Retina (tissue), 1 donor: Measurements from ENCODE around the gene SF3B2.
"Not testable (repeated sequence)": the region's sequence is repeated elsewhere in the genome, so short reads cannot be mapped to it uniquely, and the experiment has no call there.

Source experiments
- DNase-seq: peaks from one replicate; pipeline ENCODE4 v3.0.0-alpha.2; 2016

Gene SF3B2, protein sequence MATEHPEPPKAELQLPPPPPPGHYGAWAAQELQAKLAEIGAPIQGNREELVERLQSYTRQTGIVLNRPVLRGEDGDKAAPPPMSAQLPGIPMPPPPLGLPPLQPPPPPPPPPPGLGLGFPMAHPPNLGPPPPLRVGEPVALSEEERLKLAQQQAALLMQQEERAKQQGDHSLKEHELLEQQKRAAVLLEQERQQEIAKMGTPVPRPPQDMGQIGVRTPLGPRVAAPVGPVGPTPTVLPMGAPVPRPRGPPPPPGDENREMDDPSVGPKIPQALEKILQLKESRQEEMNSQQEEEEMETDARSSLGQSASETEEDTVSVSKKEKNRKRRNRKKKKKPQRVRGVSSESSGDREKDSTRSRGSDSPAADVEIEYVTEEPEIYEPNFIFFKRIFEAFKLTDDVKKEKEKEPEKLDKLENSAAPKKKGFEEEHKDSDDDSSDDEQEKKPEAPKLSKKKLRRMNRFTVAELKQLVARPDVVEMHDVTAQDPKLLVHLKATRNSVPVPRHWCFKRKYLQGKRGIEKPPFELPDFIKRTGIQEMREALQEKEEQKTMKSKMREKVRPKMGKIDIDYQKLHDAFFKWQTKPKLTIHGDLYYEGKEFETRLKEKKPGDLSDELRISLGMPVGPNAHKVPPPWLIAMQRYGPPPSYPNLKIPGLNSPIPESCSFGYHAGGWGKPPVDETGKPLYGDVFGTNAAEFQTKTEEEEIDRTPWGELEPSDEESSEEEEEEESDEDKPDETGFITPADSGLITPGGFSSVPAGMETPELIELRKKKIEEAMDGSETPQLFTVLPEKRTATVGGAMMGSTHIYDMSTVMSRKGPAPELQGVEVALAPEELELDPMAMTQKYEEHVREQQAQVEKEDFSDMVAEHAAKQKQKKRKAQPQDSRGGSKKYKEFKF

DNA sequence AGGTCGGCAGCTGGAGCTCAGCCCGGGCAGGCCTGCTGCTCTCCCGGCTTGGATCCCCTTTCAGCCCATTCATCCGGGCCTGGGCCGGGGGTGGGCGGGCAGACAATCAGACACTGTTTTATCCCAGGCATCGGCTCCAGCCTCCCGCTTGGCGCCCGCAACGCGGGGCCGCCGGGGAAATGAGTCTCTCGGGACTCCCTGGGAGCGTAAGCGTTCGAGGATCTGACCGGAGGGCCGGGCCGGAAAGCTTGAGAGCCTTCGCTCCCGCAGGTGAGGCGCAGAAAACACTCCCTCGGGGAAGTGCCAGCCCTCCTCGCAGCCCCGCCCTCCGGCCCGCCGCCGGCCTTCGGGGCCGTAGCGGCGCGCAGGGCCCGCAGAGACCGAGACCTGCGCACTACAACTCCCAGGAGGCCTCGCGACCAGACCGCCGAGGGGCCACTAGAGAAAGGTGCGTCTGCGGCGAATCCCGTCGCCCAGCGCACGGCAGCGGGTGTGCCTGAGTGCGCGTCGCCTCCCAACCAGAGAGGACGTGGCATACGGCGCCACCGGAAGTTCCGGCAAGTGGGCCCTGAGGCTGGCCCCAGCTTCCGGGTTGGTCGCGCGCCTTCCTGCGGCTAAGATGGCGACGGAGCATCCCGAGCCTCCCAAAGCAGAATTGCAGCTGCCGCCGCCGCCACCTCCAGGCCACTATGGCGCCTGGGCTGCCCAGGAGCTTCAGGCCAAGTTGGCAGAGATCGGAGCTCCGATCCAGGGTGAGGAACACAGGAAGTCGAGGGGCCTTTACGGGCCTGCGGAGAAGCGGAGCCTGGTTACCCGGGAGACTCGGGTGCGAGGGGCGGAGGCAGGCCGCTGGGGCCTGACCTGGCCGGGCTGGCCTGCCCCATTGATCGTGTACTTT, at the start of gene SF3B2:
Gene SF3B2 (plus strand): TSS at position 599 of the 898 bp plus-strand sequence. CDS start 21 bp downstream, at position 620.
- peak; percentile 98 for DNase-seq

DNA sequence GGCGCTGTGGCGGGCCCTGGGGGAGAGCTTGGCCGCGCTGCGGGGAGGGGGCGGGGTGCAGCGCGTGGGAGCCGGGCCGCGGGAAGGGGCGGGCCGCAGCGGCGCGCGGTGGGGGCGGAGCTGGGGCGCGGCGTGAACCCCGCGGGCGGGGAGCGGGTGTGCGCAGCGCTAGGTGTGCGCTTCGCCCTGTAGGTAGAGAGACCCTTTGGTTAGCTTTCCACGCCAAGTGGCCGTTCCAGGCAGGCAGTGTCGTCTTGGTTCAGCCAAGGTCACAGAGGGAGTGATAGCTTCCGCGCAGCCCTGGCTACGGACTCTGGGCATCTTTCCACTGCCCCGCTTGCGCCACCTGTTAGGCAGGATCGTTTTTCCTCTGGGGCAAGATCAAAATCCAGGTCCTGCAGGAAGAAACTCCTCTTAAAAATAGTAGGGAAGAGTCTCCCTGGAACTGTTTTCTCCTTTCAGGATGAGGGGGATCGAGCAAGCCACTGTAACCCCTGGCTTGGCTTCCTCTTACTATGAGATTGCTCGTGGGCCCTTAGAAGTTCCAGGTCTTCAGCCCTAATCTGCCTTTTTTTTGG, 49.4 kb upstream of the SF3B2 start:
- no peak for DNase-seq

DNA sequence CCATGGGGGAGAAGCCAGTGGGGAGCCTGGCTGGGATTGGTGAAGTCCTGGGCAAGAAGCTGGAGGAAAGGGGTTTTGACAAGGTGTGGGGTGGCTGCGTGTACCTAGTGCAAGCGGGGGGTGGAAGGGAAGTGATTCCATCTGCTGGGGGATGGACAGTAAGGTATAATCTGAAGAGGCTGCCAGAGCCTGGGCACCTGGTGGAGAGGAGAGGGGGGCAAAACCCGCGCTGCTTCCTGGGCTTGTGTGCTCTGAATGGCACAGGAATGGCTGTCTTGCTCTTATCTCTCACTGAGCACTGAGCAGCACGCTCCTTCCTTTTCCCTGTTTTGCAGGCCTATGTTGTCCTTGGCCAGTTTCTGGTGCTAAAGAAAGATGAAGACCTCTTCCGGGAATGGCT, 48.9 kb upstream of the SF3B2 start:
- no peak for DNase-seq

DNA sequence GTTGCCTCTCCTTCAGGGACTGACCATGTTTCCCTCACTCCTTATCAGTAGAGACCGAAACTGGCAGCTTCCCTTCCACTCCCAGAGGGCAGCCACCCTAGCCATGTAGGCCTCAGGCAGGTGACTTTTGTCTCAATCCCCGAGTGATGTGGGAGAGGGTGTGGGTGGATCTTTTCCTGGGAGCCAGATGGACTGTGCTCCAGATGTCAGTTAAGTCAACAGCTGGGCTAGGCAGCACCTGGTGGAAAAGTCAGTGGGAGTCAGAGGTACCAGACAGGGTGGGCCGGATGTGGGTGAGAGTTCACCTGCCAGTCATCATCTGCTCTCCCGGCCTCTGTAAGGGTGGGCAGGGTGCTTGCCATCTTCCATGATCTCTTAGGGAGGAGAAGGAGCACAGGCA, 48.0 kb upstream of the SF3B2 start:
- DNase-seq, result no peak

DNA sequence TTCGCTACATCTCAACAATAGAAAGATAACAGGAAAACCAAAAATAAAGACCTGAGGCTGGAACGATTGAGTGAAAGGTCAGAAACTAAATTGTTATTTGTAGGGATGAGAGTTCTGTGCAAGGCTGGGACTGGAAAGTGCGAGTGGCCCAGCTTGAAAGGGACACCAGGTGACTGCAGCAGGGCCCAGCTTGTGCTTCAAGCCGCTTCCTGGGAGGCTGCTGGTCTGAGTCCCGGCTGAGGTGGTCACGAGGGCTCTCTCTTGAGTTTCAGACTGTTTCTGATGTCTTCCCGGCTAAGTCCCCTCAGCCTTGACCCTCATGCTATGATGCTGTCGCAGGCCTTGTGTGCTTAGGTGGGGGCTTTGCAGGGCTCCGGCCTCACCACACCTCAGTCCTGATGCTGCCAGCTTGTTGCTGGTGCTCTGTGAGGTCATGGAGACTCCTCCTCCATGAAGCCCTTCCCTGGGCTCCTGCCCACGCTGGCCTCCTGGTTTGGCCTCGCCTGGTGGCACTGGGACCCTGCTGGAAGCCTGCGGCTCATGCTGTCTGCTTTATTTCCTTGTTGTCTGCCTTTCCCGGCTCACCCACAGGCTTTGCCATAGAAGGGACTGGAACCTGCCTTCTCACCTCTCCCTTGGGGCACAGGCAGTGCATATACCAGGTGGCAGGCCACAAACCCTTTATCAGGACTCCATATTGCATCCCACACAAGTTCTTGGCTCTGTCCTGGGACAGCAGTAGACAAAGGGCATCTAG, 45.9 kb upstream of the SF3B2 start:
- DNase-seq, result no peak

DNA sequence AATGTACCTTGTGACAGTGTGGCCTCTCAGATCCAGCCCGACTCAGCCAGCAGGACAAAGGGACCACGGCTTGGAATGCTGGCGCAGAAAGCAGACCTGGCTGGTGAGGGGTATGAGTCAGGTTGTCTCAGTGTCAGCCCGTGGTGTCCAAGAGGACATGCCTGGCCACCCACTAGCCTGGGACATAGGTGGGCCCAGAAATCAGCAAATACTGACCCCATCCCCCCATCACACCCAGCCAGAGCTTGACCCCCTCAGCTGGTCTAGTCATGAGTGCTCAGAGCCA, 45.3 kb upstream of the SF3B2 start:
- DNase-seq, result no peak

DNA sequence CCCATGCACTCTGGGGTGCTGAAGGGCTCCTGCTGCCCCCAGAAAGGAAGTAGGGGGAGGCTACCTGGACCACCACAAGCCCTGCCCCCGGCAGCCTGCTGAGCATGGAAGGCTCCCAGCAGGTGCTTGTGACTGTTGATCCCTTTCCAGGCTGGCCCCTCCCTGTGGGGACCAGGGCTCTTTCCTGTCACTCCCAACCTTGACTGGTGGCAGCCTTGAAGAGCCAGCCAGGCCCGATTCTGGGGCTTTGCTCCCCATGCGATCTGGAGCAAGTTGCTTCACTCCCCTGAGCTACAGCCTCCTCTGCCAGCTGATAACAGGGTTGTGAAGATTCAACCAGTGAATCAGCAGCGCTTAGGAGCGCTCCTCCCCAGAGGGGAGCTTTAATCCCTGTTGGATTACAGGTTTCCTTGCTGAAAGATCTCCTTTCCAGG, 44.9 kb upstream of the SF3B2 start:
- DNase-seq, result no peak

DNA sequence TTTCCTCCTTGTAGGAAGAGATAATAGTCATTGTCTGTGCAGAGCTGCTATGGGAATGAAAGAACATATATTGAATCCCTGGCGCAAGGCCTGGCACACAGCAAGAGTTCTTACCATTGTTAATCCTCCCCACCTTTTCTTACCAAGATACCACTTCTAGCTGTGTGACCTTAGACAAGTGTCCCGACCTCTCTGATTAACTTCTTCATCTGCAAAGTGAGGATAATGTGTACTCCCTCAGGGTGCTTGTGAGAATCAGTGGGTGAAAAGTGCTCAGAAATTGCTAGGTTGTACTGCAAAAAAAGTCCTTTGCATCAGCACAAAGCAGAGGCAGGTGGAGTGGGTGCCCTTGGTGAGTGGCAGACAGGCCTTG, 44.1 kb upstream of the SF3B2 start:
- DNase-seq, result no peak

DNA sequence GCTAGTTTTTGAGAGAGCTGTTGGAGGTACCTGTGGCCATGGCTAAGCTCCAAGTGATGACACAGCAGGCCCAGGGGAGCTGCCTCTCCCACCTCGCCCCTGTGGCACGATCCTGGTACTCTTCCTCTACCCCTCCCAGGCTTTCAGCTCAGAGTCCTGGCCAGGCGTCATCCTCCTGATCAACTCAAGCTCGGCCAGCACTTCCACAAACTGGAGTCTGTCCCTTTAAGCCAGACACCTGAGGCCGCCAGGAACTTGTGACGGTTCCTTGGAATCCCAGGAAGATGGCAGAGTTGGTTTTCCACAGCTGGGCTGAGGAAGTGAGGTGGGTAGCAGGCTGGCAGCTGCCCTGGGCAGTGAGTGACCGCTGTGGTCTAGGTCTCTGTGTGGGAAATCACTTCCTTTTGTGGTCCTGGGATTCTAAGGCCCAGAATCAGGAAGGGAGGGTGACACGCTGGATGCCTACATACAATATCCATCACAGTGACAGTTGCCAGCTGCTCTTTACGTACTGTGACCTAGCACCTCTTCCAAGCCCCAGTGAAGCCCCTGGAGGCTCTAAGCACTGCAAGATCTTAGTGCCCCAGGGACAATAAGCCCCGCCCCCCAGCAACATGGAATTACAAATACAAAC, 43.6 kb upstream of the SF3B2 start:
- DNase-seq, result no peak

DNA sequence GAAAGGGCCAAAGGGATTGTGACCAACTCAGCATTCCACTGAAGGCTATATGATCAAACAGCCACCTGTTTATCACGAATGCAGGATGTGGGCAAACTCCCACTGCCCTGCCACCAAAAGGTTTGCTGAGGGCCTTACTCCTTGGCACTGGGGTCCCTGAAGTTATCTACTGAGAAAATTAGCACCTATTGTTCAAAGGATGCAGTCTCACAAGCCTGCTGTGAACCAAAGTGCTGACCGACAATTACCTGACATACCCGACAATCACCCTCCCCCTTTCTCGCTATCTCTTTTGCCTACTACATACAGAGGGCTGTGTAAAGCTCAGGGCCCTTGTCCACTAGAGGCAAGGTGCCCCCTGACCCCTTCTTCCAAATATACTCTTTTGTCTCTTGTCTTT, 42.1 kb upstream of the SF3B2 start:
- not testable (repeated sequence) for DNase-seq

DNA sequence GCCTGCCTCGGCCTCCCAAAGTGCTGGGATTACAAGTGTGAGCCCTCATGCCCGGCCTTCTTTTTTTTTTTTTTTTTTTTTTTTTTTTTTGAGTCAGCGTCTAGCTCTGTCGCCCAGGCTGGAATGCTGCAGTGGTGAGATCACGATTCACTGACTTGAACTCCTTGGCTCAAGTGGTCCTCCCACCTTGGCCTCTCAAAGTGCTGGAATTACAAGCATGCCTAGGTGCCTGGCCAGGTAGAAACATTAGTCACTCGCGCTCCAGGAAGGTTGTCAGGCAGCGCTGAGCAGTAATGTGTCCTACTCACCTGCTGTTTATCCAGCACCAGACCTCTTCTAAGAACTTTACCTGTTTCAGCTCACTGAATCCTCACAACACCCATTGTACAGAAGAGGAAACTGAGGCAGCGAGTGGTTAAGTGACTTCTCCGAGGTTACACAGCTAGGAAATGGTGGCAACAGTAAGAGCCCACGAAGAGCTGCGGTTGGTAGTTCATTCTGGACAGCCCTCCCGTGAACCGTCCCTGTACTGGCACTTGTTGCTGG, 40.9 kb upstream of the SF3B2 start:
- DNase-seq, result no peak

DNA sequence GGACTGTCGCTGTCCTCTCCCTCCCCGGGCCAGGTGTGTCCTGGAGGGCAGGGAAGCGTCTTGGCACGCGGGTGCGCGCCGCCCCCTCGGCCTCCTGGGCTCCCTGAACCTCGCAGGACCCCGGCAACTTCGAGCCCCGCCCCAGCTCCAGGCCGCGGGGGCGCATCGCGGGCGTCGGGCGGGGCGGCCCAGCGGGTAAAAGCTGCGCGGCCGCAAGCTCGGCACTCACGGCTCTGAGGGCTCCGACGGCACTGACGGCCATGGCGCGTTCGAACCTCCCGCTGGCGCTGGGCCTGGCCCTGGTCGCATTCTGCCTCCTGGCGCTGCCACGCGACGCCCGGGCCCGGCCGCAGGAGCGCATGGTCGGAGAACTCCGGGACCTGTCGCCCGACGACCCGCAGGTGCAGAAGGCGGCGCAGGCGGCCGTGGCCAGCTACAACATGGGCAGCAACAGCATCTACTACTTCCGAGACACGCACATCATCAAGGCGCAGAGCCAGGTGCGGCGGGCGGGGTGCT, 40.3 kb upstream of the SF3B2 start, which contains the start of gene CST6:
Gene CST6 (plus strand): TSS at position 224 of the 519 bp plus-strand sequence. CDS start 37 bp downstream, at position 261.
- no peak for DNase-seq

DNA sequence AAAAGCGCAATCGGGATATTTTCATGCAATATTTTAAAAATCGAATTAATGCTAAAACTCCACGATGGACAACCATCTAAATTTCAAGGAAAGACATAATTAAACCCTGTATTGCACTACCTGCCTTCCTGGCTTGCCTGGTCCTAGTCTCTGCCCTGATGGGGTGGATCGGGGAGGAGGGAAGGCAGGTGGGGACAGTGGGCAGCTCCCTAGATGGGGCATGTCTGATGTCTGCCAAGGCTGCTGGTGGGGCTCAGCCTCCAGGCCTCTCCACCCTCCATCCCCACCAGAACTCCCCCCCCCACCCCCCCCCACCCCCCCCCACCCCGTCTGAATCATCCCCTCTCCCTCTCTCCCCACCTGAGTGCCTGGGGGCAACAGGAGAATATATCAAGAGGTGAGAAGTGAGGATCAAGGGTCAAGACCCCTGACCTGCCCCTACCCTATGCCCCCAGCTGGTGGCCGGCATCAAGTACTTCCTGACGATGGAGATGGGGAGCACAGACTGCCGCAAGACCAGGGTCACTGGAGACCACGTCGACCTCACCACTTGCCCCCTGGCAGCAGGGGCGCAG, 39.7 kb upstream of the SF3B2 start:
- DNase-seq, result no peak

DNA sequence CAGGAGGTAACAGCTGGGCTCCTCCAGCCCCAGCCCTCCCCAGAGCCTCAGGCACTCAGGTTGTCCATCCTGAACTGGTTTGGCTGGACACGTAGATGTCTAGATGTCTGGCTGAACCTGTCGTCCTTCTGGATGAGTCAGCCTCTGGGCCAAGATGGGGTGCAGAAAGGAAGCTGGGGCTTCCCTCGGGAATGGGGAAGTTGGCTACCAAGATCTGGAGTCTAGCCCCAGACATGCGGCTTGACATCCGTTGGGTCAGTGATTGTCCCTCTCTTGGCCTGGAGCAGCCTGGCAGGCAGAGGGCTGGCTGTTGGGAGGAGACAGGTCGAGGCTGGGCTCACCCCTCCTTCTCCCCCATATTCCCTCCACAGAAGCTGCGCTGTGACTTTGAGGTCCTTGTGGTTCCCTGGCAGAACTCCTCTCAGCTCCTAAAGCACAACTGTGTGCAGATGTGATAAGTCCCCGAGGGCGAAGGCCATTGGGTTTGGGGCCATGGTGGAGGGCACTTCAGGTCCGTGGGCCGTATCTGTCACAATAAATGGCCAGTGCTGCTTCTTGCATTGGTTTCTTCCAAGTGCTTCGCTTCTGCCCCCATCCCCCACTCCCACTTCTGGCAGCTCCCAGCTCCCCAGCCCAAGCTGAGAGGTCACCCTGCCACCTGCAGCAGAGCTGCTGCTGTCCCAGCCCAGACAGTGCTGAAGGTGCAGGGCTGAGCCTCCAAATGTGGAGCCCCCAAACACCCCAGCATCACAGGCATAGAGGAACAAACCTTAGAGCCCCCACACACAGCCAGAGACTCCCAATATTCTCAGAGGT, 39.0 kb upstream of the SF3B2 start:
- no peak for DNase-seq

DNA sequence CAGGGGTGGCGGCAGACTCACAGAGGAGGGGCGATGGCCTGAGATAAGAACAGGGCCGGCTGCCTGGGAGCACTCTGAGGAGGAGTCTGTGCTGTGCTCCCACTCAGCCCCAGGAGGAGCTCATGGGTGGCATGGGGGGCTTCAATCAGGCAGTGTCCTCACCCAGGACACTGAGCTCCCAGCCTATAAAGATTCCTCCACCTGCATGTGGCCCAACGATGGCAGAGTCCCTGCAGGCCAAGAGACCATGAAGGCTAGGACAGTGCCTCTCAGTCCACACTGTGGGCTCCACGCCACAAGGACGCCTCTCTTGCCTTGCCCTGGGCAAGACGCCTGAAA, 38.4 kb upstream of the SF3B2 start:
- no peak for DNase-seq

DNA sequence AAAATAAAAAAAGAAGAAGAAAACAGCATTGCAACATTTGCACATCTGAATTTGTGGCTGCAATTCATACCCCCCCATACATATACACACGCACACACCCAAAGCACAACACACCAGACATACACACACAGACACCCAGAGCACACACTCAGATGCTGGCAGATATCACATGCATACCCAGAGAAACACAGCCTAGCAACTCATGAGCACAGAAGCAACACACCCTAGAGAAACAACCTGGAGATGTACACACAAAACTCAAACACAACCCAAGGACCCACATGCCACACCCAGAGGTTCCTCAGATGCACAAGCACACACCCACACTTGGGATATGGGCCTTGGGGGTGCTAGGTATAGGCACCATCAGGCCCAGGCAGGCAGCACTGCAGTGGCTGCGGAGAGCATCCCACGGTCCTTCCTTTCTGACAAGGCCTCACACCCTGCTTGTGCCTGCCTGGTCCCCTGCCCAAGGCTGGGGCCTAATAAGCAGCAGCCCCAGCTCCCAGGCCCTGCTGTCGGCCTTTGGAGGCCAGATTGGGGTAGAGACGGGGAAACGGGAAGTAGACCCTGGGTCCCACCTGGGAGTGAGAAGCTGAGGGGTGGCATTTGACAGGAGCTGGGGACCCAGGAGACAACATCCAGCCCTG, 37.2 kb upstream of the SF3B2 start:
- DNase-seq, result no peak

DNA sequence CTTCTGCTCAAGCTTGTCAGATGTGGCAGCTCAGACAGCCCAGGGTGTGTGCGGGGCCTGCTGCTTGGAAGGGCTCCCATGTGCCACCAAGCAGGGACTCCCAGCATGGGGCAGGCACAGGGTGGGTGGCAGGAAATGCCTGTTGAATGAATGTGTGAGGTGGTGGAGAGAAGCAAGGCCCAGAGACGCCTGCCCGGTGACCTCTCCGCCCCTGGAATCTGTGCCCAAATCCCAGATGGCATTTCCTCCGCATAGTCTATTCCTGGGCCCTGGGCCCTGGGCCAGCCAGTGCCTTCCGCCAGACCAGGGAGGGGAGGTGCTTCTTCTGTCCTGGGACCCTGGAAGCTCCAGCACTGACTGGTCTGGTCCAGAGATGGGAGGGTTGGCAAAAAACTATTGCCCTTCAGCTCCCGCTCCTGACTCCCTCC, 36.7 kb upstream of the SF3B2 start:
- no peak for DNase-seq

DNA sequence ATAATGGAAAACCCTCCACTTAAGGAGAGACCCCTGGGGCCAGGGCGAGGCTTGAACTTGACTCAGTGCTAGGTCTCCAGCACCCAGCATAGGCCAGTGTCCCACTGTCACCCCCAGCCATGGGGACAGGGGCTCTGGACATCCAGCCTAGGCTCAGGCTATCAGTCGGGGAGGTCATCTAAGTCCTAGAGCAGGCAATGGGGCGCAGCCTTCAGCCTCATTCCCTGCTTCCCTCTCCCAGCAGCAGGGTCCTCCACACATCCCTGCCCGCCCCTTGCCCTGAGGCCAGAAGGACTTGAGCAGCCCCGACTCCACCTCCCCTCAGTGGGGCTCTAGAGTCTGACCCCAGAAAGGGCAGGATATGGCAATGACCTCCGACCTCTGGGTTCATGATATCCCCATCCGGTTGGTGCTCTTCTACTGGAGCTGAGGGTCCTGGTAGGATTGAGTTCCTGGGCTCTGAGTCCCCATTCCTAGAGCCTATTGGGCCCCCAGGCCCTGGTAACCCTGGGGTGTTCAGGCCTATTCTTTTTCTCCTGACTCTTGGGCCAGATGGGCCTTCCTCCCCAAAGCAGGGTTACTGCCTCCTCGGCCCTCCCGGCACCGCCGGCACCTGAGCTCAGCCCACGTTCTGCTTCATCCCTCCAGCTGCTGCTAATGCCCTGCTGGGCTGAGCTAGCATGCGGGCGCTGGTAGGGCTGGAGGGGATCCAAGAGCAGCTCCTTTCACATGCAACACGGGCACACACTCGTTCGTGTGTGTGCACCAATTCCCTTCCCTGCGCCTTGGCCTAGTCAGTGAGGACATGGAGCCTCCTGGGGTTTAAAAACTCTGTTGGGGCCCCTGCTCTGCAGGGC, 36.0 kb upstream of the SF3B2 start:
- no peak for DNase-seq
